ENCODE data around the gene BCL2L2.
"Not testable (repeated sequence)": the region's sequence is repeated elsewhere in the genome, so short reads cannot be mapped to it uniquely, and the experiment has no call there.

BCL2L2 gene

GRCh38 chr14:23306412-23307145 lies at the start of gene BCL2L2:
Gene BCL2L2 (plus strand): TSS chr14:23306833. CDS start chr14:23307768, 935 bp downstream.
- DNase-seq, result no peak

GRCh38 chr14:23258256-23258655 lies 48.4 kb upstream of the BCL2L2 start:
- no peak for DNase-seq

GRCh38 chr14:23259426-23259825 lies 47.2 kb upstream of the BCL2L2 start:
- DNase-seq, result no peak

- not testable (repeated sequence) for DNase-seq
Observed at GRCh38 chr14:23260849-23261248, 45.8 kb upstream of the BCL2L2 start.

GRCh38 chr14:23269193-23269592 lies 37.4 kb upstream of the BCL2L2 start:
- DNase-seq, result no peak

GRCh38 chr14:23275412-23275811 lies 31.2 kb upstream of the BCL2L2 start:
- no peak for DNase-seq

GRCh38 chr14:23277189-23277588 lies 29.4 kb upstream of the BCL2L2 start:
- no peak for DNase-seq

- not testable (repeated sequence) for DNase-seq
Observed at GRCh38 chr14:23277928-23278327, 28.7 kb upstream of the BCL2L2 start.

- no peak for DNase-seq
Observed at GRCh38 chr14:23281247-23281646, 25.4 kb upstream of the BCL2L2 start.

GRCh38 chr14:23284654-23285529 lies 21.7 kb upstream of the BCL2L2 start:
- DNase-seq, result no peak

GRCh38 chr14:23285530-23286019 lies 21.1 kb upstream of the BCL2L2 start:
- DNase-seq, result no peak

- DNase-seq, result no peak
Observed at GRCh38 chr14:23286020-23286901, 20.4 kb upstream of the BCL2L2 start, which contains the start of gene HOMEZ. Gene HOMEZ (minus strand): TSS chr14:23286132. CDS start chr14:23285952, 180 bp downstream.

- no peak for DNase-seq
Observed at GRCh38 chr14:23286902-23287479, 19.6 kb upstream of the BCL2L2 start.

GRCh38 chr14:23294734-23295561 lies 11.7 kb upstream of the BCL2L2 start:
- no peak for DNase-seq

GRCh38 chr14:23296012-23296777 lies 10.4 kb upstream of the BCL2L2 start:
- DNase-seq, result no peak

GRCh38 chr14:23297096-23297495 lies 9.5 kb upstream of the BCL2L2 start:
- no peak for DNase-seq

- no peak for DNase-seq
Observed at GRCh38 chr14:23297611-23298277, 8.9 kb upstream of the BCL2L2 start.

- DNase-seq, result no peak
Observed at GRCh38 chr14:23299211-23299957, 7.2 kb upstream of the BCL2L2 start.
